ENCODE results near the gene RXRA.

Gene RXRA

DNA sequence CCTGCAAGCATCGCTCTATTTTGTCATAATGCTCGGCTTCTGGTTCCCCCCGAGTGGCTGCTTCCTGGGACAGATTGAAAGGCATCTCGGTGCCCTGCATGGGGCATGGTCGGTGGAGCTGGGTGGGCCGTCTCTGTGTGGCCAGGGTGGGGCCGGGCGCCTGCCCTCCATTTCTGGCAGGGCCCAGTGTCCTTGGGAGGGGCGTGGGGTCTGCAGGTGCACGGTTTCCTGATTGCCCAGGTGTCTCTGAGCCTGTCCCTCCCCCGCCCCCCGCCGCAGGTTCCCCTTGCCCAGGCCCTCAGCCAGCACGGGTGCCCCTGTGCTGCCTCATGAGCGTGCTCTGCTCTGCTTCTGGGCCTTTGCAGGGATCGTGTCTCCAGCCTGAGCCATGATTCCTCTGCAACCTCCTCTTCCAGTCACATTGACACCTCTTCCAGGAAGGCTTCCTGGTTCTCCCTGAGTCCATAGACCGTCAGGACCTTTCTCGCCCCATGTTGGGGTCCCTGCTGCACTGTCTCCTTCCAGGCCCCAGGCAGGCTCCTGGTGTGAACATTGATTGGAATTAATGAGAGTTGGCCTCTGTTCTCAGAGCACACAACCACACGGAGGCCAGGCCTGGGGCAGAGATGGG is 90.2 kb downstream of the RXRA start:
- DNase-seq (ENCODE audit: low read depth), result no peak

DNA sequence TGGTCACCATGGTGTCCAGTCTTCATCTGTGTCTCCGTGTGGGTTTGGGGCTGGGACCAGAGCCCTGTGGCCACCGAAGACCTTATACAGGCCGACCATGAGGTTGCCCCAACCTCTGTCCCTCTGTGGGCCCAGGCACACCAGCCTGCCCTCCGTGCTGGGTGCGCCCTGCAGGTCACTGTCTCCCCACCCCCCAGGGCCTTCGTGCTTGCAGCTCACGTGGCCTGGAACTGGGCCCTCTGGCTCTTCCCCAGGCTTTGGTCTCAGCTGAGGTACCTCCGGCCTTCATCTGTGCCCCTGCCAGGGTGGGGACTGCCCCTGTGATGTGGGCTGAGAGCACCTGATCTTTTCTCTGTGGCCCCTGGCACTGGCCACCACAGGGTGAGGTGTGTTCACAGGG is 92.1 kb downstream of the RXRA start:
- no peak for DNase-seq (ENCODE audit: low read depth)

DNA sequence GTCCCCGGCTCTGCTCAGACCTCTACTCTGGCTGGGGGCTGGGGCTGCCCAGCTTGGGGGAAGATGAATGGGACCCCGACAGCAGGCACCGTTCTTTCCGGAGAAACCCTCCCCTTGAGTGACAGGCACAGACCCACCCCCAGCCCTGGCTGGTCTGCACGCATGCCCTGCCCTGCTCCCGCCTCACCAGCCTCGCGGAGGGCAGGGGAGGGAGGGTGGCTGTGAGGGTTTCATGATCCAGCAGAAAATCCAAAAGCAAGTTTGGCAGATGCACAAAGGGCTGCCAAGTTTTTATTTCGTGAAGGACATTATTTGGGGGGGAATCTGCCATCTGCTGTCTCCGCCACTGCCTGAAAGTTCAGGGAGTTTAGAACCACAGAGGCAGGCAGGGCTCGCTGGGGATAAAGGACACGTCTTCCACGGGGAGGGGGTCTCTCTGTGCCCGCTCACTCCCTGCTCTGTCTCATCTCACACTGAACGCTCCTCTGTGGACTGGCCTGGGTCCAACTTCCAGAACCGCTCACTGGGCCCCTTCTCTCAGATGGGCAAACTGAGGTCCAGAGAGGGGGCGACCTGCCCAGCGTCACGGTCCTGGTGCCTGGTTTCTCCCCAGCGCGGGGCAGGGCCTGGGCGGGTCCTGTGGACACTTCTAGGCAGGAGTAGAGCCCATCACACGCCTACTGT is 92.9 kb downstream of the RXRA start:
- no peak for DNase-seq (ENCODE audit: low read depth)

DNA sequence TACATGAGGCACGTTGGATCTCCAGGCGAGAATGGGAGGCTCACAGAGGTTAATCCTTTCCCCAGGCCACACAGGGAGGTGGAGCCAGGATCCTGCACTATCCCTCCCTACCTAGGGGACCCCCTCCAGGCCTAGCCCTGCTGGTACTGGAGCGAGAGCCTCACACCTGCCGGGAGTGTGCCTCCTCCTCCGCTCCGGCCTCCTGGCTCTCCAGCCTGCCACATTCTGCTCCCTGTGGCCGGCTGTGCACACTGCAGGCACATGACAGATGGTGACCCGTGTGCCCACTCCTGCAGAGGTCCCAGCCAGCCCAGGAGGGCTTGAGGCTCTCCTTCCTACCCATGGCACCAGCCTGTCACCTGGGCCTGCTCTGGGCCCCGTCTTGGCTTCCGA is 93.4 kb downstream of the RXRA start:
- DNase-seq (ENCODE audit: low read depth), result no peak

DNA sequence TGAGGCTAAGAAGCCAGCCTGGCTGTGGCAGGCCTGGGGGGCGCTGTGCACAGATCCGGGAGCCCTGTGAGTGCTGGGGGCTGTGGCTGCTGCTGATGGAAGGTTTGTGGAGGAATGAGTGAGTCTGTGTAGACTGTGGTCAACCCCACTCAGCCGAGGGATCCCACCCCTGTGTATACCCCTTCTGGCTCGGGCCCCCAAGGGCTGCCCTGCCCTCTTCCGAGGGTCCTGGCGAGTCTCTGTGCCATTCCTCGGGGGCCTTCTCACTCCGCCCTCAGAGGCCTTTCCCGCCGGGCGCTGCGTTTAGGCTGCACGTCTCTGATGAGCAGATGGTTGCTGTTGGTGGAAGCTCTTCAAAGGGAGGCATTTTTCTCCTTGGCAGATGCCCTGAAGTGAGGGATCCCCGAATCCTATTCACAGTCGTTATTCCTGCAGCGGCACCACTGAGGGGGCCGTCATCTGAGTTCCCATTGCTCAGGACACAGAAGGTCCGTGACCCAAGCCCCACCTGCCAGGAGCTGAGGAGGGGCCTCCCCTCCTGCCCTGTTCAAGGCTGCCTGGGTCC is 94.1 kb downstream of the RXRA start:
- no peak for DNase-seq (ENCODE audit: low read depth)

DNA sequence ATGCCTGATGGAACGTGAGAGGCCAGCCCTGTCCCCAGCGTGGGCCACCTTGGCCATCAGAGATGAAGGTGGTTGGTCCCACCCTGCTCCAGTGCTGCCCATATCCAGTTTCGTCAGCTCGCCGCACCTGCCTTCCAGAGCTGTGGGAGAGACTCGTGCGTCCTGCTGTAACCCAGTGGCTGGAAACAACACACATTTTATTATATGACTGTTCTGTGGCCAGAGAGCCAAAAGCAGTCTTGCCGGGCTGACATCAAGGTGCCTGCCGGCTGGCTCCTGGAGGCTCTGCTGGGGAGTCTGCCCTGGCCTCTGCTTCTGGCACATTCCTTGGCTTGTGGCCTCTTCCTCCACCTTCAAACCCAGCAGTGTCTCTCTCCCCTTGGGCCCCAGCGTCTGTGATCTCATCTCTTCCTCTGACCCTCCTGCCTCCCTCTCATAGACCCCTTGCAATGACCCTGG is 94.7 kb downstream of the RXRA start:
- DNase-seq (ENCODE audit: low read depth), result no peak

DNA sequence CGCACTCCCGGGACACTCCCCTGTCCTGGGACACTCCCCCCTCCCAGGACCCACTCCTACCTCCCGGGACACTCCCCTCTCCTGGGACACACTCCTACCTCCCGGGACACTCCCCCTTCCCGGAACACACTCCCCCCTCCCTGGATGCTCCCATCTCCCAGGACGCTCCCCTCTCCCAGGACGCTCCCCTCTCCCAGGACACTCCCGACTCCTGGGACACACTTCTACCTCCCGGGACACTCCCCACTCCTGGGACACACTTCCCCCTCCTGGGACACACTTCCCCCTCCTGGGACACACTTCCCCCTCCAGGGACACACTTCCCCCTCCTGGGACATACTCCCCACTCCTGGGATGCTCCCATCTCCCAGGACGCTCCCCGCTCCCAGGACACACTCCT is 95.6 kb downstream of the RXRA start:
- no peak for DNase-seq (ENCODE audit: low read depth)

DNA sequence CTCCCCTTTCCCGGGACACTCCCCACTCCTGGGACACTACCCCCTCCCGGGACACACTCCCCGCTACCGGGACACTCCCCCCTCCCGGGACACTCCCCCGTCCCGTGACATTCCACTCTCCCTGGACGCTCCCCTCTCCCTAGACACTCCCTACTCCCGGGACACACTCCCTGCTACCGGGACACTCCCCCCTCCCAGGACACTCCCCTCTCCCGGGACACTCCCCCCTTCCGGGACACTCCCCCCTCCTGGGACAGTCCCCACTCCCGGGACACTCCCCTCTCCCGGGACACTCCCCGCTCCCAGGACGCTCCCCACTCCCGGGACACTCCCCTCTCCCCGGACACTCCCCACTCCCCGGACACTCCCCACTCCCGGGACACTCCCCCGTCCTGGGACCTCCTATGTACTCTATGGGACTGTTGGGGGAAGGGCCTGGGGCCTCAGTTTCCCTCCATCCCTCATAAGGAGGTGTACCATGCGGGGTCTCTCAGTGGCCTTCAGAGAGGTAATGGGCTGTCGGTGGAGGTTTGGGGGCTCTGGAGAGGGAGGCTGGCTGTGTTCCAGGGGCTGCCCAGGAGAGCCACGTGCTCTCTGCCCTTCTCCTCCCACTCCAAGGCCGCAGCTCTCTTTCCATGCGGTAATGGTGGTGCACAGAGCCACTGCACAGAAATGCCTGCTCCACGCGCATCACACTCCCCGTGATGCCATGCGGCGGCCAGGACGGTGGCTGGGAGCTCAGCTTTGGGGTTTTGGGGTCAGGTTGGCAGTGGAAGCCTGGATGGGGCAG is 96.2 kb downstream of the RXRA start:
- no peak for DNase-seq (ENCODE audit: low read depth)

DNA sequence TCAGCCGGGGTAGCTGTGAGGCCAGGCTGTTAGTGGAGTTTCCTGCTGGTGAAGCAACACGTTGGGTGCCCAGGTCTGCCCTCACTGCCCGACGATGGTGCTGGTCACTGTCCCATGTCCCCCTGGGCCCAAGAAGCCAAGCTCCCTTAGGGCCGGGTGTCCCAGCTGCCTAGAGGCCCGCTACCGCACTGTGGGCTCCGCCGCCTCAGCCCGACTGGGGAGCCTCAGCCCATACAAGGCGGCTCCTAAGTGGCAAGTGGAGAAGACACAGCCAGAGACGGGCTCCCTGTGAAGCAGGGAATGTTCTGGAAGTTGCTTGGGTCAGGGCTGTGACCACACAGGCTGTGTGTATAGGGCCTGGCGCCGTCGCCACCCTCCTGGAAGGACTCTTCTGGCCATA is 96.9 kb downstream of the RXRA start:
- no peak for DNase-seq (ENCODE audit: low read depth)

DNA sequence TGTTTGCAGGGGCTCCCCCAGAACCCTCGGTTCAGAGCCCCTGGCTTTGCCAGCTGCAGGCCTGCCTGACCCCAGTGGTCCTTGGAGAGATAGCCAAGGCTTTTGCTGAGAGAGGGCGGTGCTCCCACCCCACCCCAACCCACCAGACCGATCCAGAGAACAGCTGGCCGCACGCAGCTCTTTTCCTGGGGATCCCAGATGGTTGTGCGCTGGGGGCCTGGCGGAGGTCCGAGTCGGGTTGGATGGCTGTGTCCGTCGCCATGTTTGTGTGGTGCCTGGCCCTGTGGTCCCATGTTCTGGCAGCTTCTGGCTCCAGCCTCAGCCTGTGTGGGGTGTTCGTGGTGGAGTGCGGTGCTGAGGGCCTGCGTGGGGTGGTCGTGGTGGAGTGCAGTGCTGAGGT is 97.5 kb downstream of the RXRA start:
- DNase-seq (ENCODE audit: low read depth), result no peak

DNA sequence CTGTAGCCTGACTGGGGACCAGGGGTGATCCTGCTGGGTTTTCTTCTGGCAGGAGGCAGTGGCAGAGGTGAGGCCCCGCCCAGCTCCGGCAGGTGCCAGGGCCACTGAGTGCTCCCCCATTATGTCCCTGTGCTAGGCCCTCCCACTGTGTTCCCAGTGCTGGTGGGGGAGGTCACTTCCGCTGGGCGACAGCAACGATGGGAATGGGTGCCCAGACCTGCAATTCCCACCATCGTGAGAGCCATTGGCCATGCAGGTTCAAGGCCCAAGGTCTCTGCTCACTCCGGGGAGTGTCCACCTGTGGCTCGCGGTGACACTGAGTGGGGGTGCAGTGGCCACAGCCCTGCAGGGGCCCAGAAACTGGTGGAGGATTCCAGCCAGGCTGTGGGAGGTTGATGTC is 98.6 kb downstream of the RXRA start:
- DNase-seq (ENCODE audit: low read depth), result no peak

DNA sequence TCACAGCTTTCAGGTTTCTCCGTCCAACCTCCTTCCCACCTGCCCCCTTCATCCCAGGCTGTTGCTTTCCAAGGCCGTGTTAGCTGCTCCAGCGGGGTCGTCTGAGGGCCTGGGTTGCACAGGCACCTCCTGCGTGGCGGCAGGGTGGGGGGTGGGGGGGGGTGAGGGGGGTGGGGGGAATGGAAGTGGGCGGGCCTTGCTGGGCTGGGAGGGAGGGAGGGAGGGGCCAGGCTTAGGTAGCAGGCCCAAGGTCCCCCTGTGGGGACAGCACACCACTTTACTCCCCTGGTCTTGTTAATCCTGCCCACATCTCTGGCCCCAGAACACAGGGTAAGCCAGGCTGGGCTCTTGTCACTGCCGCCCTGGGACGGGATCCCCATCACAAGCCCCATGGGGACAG is 99.1 kb downstream of the RXRA start:
- DNase-seq (ENCODE audit: low read depth), result no peak

DNA sequence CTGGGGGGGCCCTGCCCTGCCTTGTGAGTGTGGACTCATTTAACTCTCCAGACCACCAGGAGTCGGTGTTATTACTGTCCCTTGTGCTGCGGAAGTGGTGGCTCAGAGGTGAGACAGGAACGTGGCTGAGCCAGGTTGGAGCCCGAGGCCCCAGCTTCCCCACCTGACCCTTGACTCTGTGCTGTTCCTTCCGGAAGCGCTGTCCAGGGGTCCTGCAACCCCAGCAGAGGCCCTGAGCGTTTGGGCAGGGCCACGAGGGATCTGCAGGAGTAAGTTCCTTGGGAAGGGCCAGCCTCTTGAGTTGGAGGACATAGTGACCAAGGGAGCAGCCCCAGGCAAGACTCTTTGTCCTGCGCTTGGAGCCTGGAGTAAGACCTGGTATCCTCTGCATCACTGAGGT is 99.6 kb downstream of the RXRA start:
- DNase-seq (ENCODE audit: low read depth), result no peak

DNA sequence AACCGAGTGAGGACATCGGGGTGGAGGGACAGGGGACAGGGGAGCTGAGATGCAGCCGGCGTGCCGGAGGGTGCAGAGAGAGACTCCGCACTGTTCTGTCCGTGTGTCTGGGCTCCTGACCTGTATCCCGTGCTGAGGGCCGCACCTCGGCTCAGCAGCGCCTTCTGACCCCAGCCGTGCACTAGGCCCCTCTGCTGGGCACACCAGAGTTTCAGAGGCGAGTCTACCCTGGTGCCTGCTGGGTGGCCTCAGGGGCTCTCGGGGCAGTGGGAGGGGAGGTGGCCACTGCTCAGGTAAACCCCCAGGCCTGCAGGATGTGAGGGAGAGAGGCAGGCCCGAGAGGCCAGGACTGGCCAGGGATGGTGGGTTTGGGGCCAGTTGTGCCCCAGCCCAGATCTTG is 100.2 kb downstream of the RXRA start:
- no peak for DNase-seq (ENCODE audit: low read depth)

DNA sequence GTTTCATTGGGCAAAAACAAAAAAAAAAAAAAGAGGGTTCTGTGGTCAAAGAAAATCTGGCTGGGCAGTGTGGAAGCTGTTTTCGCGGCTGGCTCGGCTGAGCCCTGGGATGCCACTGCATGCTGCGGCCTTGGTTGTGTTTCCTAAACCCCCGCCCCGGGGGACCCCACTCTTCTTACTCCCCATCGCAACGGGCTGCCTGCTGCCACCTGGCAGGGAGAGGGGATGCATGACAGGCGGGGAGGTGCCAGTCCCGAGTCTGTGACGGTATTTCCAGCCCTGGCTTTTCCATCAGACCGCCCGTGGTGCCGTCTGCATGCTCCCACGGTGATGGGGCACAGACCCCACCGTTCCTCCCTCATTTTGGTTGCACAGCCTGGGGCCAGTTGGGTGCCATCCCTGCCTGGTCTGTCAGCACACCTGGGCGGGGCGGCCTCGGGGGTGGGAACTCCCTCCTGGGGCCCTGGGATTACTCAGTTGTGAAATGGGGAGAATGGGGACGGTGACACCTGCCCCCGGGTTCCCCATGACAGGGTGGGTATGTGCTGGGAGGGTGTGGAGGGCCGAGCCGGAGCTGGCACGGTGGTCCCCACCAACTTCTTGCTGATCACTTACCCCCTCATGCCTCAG is 101.0 kb downstream of the RXRA start:
- DNase-seq (ENCODE audit: low read depth), result no peak

DNA sequence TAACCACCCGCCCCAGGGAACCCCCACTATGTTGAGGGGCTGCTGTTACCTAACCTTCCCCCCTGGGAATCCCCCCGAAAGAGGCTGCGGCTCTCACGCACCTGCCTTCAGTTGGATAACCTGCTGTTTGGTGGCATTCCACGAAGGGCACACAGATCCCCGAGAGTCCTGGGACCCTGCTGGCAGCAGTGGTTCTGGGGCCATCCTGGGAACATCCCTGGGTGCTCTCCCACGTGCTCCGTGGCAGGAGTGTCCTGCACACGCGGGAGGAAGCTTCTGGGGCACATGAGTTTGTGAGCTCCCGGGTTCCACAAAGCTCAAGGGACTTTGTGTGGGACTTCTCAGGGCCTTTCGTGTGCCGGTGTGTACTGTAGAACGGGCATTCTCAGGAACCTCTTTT is 102.3 kb downstream of the RXRA start:
- DNase-seq (ENCODE audit: low read depth), result no peak

DNA sequence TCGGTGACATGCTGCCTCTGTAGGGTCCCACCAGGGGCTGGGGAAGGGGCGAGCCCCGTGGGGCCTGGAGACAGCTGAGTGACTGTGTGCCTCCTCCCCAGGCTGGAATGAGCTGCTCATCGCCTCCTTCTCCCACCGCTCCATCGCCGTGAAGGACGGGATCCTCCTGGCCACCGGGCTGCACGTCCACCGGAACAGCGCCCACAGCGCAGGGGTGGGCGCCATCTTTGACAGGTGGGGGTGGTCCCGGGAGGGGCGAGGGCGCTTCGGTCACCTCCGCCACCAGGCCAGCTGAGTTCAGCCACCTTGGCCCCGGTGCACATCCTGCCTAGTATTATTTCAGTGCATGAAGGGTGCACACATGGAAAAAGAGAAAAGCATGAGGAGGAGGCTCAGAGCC is 102.8 kb downstream of the RXRA start:
- no peak for DNase-seq (ENCODE audit: low read depth)

DNA sequence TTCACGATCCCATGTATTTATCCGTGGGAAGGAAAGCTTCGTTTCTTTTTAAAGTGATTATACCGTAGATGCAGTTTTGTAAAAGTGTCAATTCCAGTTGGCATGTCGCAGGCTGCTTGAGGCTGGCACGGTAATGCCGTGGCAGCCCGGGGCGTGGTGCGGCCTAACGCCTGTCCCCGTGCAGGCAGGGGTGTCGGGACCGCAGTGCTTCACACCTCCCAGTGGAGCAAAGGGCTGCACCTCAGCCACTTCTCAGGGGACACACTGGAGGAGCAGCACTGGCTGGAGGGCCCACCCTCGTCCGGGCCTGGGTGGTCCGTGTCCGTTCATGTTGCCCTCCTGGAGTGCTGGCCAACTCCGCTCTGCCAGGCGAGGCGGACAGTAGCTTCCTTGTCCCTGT is 103.2 kb downstream of the RXRA start:
- DNase-seq (ENCODE audit: low read depth), result no peak

DNA sequence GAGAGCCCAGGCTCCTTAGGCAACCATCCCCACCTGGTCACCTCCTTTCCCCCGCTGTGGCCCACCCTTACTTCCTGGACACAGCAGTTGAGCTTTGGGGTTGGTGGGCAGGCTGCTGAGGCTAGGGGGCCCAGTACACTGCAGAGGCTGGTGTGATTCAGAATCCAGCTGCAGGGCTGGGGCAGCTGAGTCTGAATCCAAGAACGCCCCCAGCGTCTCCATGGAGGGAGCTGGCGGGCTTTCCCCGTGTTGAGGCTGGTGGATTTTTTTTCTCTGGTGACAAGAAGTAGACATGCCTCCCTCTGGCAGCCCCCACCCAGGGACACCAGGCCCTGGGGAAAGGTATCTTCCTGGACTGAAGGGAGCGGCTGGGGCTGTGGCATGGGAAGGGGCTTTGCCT is 104.8 kb downstream of the RXRA start:
- DNase-seq (ENCODE audit: low read depth), result no peak

DNA sequence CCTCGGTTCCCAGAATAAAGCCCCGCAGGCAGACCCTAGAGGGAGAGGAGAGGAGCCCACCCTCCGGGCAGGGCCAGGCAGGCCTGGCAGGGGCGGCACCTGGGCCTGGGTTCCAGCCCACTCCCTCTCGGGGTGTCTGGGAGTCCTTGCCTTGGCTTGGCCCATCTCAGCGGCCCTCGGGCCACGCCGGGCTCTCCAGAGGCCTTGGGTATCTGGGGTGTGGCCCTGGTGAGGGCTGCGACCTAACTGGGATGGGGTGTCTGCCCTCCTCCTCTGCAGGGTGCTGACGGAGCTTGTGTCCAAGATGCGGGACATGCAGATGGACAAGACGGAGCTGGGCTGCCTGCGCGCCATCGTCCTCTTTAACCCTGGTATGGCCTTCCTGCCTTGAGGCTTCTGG is 105.4 kb downstream of the RXRA start:
- DNase-seq (ENCODE audit: low read depth), result no peak

DNA sequence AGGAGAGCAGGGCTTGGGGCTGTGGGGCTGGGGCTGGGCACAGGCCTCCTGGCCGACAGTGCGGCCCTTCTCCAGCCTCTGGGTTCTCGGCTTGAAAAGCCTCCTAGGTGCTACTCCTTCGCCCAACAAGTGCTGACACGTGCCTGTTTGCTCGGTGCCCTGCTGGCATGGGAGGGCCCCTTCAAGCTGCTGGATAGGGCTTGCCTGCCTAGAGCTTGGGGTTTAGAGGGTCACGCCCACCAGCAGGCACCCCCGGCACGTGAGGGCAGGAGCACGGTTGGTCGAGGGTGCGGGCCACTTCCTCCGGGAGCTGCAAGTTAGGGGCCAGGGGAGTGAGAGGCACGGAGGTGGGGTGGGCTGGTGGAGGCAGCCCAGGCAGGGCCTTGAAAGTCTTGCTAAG is 106.2 kb downstream of the RXRA start:
- no peak for DNase-seq (ENCODE audit: low read depth)

DNA sequence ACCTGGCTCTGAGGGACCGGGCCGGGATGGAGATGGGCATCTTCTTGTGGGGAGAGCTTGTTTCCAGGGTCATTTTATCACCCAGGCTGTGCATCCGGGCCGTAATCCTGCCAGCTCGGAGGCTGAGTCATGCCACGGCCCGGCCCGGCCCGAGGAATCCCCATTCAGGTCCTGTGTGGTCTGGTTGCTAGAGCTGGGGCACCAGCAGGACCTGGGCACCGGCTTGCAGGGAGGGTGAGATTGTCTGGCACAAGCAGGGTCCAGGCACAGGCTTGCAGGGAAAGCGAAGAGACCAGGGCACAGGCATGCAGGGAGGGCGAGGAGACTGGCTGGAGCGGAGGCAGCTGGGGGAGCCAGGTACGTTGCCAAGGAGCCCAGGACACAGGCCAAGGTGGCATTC is 106.8 kb downstream of the RXRA start:
- DNase-seq (ENCODE audit: low read depth), result no peak
